DND-41 (cell line): Measurements from ENCODE around the gene ARHGAP15.

Experiments used
- ATAC-seq: fragments of 200-7000 bp; cut with Tn5 transposase; 3 replicates; pipeline ENCODE4 v1.9.1; 2021; ENCODE audit warnings: low read depth; ENCODE audit not compliant: insufficient read depth
- DNase-seq: peaks from one replicate; pipeline ENCODE4 v3.0.0-alpha.2; 2020
- H2AFZ ChIP-seq: 2 replicates; pipeline ENCODE4 v1.6.0; 2012; ENCODE audit warnings: low read depth, low read length
- H3K27ac ChIP-seq: 2 replicates; pipeline ENCODE4 v1.5.1; 2012; ENCODE audit warnings: low read length, inconsistent platforms
- H3K27me3 ChIP-seq: fragments of 200-600 bp; sonication (generic); 2 replicates; pipeline ENCODE4 v1.6.0; 2012; ENCODE audit warnings: low read length, mild to moderate bottlenecking, inconsistent platforms; ENCODE audit not compliant: insufficient read depth, poor library complexity
- H3K36me3 ChIP-seq: 2 replicates; pipeline ENCODE4 v1.5.1; 2012; ENCODE audit warnings: low read length, inconsistent platforms; ENCODE audit not compliant: insufficient read depth
- H3K4me1 ChIP-seq: 2 replicates; pipeline ENCODE4 v1.5.1; 2012; ENCODE audit warnings: mild to moderate bottlenecking, low read length; ENCODE audit not compliant: insufficient read depth
- H3K4me2 ChIP-seq: 2 replicates; pipeline ENCODE4 v1.6.0; 2012; ENCODE audit warnings: mild to moderate bottlenecking, moderate library complexity, low read length, inconsistent platforms; ENCODE audit not compliant: insufficient read depth
- H3K4me3 ChIP-seq, 2 experiments: fragments of 200-600 bp in 1 of 2; shearing (Covaris generic) in 1 of 2; 2 replicates each; pipeline ENCODE4 v1.5.1; 2012 to 2016; ENCODE audit warnings: inconsistent platforms in 2 of 2, low read length in 2 of 2, mild to moderate bottlenecking in 2 of 2, low read depth in 1 of 2, moderate library complexity in 1 of 2
- H3K79me2 ChIP-seq: 2 replicates; pipeline ENCODE4 v1.6.0; 2012; ENCODE audit warnings: low read length, inconsistent platforms; ENCODE audit not compliant: insufficient read depth
- H3K9ac ChIP-seq: 2 replicates; pipeline ENCODE4 v1.6.0; 2012; ENCODE audit warnings: low read depth, mild to moderate bottlenecking, inconsistent platforms, low read length, moderate library complexity
- H3K9me3 ChIP-seq: 2 replicates; pipeline ENCODE4 v1.5.1; 2012; ENCODE audit warnings: low read length, moderate library complexity, mild to moderate bottlenecking, inconsistent platforms; ENCODE audit not compliant: insufficient read depth, severe bottlenecking
- H4K20me1 ChIP-seq: 2 replicates; pipeline ENCODE4 v1.6.0; 2012; ENCODE audit warnings: low read length; ENCODE audit not compliant: insufficient read depth
- EZH2 ChIP-seq: IDR thresholded peaks from 3 replicates; pipeline ENCODE4 v1.6.1; 2012; ENCODE audit warnings: borderline replicate concordance, low read depth, mild to moderate bottlenecking, moderate library complexity, low read length, inconsistent platforms; ENCODE audit not compliant: severe bottlenecking
- TF ChIP-seq, protein P1 (sequence below): IDR thresholded peaks from 2 replicates; pipeline ENCODE4 v1.5.1; 2012; ENCODE audit warnings: borderline replicate concordance, low read length, moderate library complexity, mild to moderate bottlenecking; ENCODE audit not compliant: poor library complexity, severe bottlenecking; ENCODE audit errors: extremely low read depth

Gene ARHGAP15

GRCh38 chr2:143296089-143296488 lies 166.9 kb downstream of the ARHGAP15 start:
- H4K20me1 ChIP-seq = 0 out of 2 replicates have a peak, but pooled peaks cover 5% of the 10 kb centered on the region
- no peak for ATAC-seq
- DNase-seq = no peak
- TF ChIP-seq, protein P1, sequence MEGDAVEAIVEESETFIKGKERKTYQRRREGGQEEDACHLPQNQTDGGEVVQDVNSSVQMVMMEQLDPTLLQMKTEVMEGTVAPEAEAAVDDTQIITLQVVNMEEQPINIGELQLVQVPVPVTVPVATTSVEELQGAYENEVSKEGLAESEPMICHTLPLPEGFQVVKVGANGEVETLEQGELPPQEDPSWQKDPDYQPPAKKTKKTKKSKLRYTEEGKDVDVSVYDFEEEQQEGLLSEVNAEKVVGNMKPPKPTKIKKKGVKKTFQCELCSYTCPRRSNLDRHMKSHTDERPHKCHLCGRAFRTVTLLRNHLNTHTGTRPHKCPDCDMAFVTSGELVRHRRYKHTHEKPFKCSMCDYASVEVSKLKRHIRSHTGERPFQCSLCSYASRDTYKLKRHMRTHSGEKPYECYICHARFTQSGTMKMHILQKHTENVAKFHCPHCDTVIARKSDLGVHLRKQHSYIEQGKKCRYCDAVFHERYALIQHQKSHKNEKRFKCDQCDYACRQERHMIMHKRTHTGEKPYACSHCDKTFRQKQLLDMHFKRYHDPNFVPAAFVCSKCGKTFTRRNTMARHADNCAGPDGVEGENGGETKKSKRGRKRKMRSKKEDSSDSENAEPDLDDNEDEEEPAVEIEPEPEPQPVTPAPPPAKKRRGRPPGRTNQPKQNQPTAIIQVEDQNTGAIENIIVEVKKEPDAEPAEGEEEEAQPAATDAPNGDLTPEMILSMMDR = no peak
- TF ChIP-seq EZH2 = no peak
- no peaks in the 10 kb centered on the region for H3K4me1 ChIP-seq
- H3K9me3 ChIP-seq = no peaks in the 10 kb centered on the region
- H3K79me2 ChIP-seq = peaks cover 56% of the 10 kb centered on the region
- no peak overlapping the region for H2AFZ ChIP-seq
- no peak overlapping the region for H3K27ac ChIP-seq
- peaks cover 41% of the 10 kb centered on the region for H3K36me3 ChIP-seq
- no peak overlapping the region for H3K4me3 ChIP-seq
- no peak overlapping the region for H3K4me2 ChIP-seq
- H3K9ac ChIP-seq = no peak overlapping the region
- no peaks in the 10 kb centered on the region for H3K27me3 ChIP-seq

DNA sequence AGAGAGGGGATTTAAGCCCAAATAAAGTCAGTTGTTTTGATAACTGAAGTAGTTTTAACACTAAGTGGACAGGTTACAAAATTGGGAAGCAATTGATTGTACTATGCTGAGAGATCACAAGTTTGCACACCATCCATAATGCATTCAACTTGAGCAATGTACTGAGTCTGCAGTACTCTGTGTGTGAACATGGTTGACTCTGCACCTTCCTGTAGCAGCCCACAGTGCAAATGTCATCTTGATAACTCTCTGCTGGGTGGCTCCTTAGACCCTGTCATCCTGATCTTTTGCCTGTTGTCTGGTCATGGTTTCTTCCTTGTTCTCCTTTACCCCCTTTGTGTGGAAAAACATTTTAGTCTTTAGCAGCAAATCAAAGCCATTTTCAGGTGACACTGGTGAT lies 168.0 kb downstream of the ARHGAP15 start:
- DNase-seq (no peak), ATAC-seq (peak; percentile 22; the same call in 1 of the 3 replicates)
- H3K36me3 ChIP-seq = peaks cover 48% of the 10 kb centered on the region
- no peak overlapping the region for H3K4me2 ChIP-seq
- H3K4me1 ChIP-seq = no peaks in the 10 kb centered on the region
- H3K4me3 ChIP-seq = no peak overlapping the region
- TF ChIP-seq, protein P1 = no peak
- TF ChIP-seq EZH2 = no peak
- peaks cover 60% of the 10 kb centered on the region for H3K79me2 ChIP-seq
- H3K27me3 ChIP-seq = no peaks in the 10 kb centered on the region
- H3K9me3 ChIP-seq = no peaks in the 10 kb centered on the region
- no peak overlapping the region for H3K9ac ChIP-seq
- H3K27ac ChIP-seq = no peak overlapping the region
- H4K20me1 ChIP-seq = 0 out of 2 replicates have a peak, but pooled peaks cover 5% of the 10 kb centered on the region
- no peak overlapping the region for H2AFZ ChIP-seq

GRCh38 chr2:143300536-143300935 lies 171.3 kb downstream of the ARHGAP15 start:
- H3K9ac ChIP-seq = no peak overlapping the region
- no peak overlapping the region for H3K4me2 ChIP-seq
- TF ChIP-seq, protein P1 = no peak
- TF ChIP-seq EZH2 = no peak
- DNase-seq (no peak), ATAC-seq (no peak)
- H3K4me1 ChIP-seq = no peaks in the 10 kb centered on the region
- H3K27ac ChIP-seq = no peak overlapping the region
- no peaks in the 10 kb centered on the region for H3K9me3 ChIP-seq
- no peak overlapping the region for H3K4me3 ChIP-seq
- H2AFZ ChIP-seq = no peak overlapping the region
- no peaks in the 10 kb centered on the region for H3K27me3 ChIP-seq
- H3K79me2 ChIP-seq = peaks cover 48% of the 10 kb centered on the region
- peaks cover 43% of the 10 kb centered on the region for H3K36me3 ChIP-seq
- no peaks in the 10 kb centered on the region for H4K20me1 ChIP-seq

DNA sequence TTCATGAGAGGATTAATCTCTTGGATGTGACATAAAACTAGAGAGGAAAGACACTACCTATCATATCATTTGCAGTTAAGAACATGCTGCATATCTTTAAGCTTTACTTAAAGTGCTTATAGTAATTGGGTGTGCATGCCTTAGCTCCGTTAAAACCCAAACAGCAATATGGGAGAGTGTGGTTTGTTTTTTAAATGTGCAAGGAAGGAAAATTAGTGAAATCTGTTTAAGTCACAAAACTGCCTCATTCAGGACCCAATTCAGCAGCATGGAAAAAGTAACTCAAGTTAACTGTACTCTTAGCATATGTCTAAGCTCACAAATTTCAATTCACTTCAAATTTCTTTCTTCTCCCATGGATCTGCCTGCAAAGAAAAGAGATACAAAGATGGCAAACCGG lies 182.2 kb downstream of the ARHGAP15 start:
- Histone ChIP-seq H3K36me3 (no peaks in the 10 kb centered on the region), H3K79me2 (peaks cover 50% of the 10 kb centered on the region), H3K4me3 (no peak overlapping the region), H3K4me2 (no peak overlapping the region), H3K9ac (no peak overlapping the region), H3K9me3 (no peaks in the 10 kb centered on the region), H2AFZ (no peak overlapping the region), H4K20me1 (no peaks in the 10 kb centered on the region; the same call in 1 of the 2 replicates), H3K27ac (no peak overlapping the region), H3K27me3 (no peaks in the 10 kb centered on the region), H3K4me1 (no peaks in the 10 kb centered on the region)
- TF ChIP-seq EZH2 = no peak
- TF ChIP-seq, protein P1 = no peak
- ATAC-seq (no peak), DNase-seq (no peak)
